ENCODE measurements around the gene TP53I11. TPM values are rescaled to one million over a fixed set of nuclear protein-coding genes. Genes with fewer than 3 reads are reported as not detected.

TP53I11 gene
- total and polyA plus RNA-seq, 2 donors (not counting 3 experiments of a cell fraction or from before 2014, with no cell fraction given): 31.5 to 79.4 TPM

DNA sequence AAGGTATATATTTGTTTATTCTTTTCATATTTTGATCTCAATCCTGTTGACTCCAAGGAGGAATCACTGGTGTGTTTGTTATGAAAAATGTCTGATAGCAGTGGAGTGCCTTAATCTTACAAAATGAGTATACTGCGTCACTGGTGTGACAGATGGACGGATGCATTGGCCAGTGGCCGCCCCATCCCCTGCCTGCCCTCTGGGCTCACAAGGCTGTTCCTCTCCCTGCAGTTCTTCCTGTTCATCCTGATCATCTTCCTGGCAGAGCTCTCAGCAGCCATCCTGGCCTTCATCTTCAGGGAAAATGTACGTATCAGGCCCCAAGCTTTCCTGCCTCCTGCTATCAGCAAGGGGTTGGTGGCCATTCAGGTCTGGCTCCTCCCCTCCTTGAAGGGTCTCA, 32.9 kb downstream of the TP53I11 start:
- Histone ChIP-seq H3K27me3 (ENCODE audit: control insufficient read depth in 2 of 2, insufficient read depth in 2 of 2, low read length in 2 of 2) (no peaks in the 10 kb centered on the region), H3K4me2 (ENCODE audit: insufficient read depth, low read length) (no peak overlapping the region), H3K4me1 (ENCODE audit: control insufficient read depth, extremely low read depth, insufficient read depth, low read length) (peaks cover 2% of the 10 kb centered on the region), H4K20me1 (replicated peaks; ENCODE audit: control insufficient read depth, extremely low read depth, insufficient read depth, low read length) (no peaks in the 10 kb centered on the region), H3K4me3 (replicated peaks in 1 of 3; ENCODE audit: insufficient read depth in 1 of 3, low read depth in 1 of 3, low read length in 3 of 3) (no peak overlapping the region), H3K9ac (replicated peaks; ENCODE audit: extremely low read depth, insufficient read depth, low read length) (no peak overlapping the region), H3K27ac (ENCODE audit: insufficient read depth, low read depth, low read length) (no peak overlapping the region), H3K9me1 (replicated peaks; ENCODE audit: control insufficient read depth, extremely low read depth, insufficient read depth, low read length) (no peaks in the 10 kb centered on the region), H2AFZ (ENCODE audit: low read depth, low read length) (no peak overlapping the region), H3K79me2 (ENCODE audit: control insufficient read depth, insufficient read depth, low read length) (no peaks in the 10 kb centered on the region), H3K36me3 (ENCODE audit: control insufficient read depth in 2 of 2, extremely low read depth in 1 of 2, insufficient read depth in 2 of 2, low read length in 2 of 2) (peaks cover 0 to 12% of the 10 kb centered on the region in 2 experiments), H3K9me3 (replicated peaks; ENCODE audit: control insufficient read depth, insufficient read depth, low read length) (no peaks in the 10 kb centered on the region)
- dilution Hi-C loops (cut with MboI; ENCODE audit: extremely low pct_ligation_motif_present, low sequenced_read_pairs) (no loop called here), intact Hi-C loops (cut with micrococcal nuclease) (no loop called here)
- BruUV-seq (replicated peaks): no TSS peak
- DNase-seq (ENCODE audit: low read depth, low spot score): no peak
- ChIA-PET CTCF (interaction anchor here (1.4 to 2.7 kb wide), 2 partner anchors 9 to 188 kb away, joined by 5 to 16 read pairs; no protein-coding TSS in a partner anchor), POLR2A (no interaction called here)
- no peak for FAIRE-seq
- TF ChIP-seq JUN (IDR thresholded peaks at IDR 0.05; ENCODE audit: borderline replicate concordance, insufficient read depth, insufficient read length, low read depth): no peak

DNA sequence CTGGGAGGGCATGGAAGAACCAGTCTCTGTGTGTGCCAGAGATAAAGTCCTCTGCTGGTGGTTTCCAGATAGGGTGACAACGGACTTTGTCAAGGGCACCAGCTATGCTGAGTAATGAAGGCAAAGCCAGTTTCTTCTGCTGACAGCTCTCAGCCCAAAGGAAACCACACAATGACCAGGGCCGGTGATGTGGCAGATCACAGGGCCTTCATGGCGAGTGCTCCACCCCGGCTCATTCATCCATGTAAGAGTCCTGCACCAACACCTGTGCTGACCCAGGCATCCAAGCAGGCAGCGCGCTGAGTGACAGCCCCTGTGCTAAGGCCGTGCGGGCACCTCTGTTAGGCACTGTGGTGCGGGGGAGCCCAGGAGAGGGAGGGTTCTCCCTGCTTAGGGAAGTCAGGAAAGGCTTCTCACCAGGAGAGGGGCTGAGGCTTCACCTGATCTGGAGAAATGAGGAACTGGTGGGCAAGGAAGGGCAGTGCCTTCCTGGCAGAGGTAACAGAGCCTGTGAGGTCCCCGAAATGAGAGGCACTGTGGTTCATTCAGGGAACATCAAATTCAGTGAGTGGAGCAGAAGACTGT, 33.8 kb downstream of the TP53I11 start:
- H3K9me3 ChIP-seq (replicated peaks; ENCODE audit: control insufficient read depth, insufficient read depth, low read length): no peaks in the 10 kb centered on the region
- no peak overlapping the region for H3K27ac ChIP-seq (ENCODE audit: insufficient read depth, low read depth, low read length)
- H3K9ac ChIP-seq (replicated peaks; ENCODE audit: extremely low read depth, insufficient read depth, low read length): no peak overlapping the region
- H2AFZ ChIP-seq (ENCODE audit: low read depth, low read length): no peak overlapping the region
- peaks cover 2% of the 10 kb centered on the region for H3K4me1 ChIP-seq (ENCODE audit: control insufficient read depth, extremely low read depth, insufficient read depth, low read length)
- H3K9me1 ChIP-seq (replicated peaks; ENCODE audit: control insufficient read depth, extremely low read depth, insufficient read depth, low read length): no peaks in the 10 kb centered on the region
- no peaks in the 10 kb centered on the region for H4K20me1 ChIP-seq (replicated peaks; ENCODE audit: control insufficient read depth, extremely low read depth, insufficient read depth, low read length)
- TF ChIP-seq, protein P1, sequence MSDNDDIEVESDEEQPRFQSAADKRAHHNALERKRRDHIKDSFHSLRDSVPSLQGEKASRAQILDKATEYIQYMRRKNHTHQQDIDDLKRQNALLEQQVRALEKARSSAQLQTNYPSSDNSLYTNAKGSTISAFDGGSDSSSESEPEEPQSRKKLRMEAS (IDR thresholded peaks at IDR 0.05; ENCODE audit: insufficient read depth, insufficient read length): no peak
- TF ChIP-seq MYC (IDR thresholded peaks at IDR 0.05; ENCODE audit: low read depth, low read length) (no peak), POLR2A (IDR thresholded peaks at IDR 0.05; ENCODE audit: low read depth, low read length) (no peak), POLR2AphosphoS5 (IDR thresholded peaks at IDR 0.05; ENCODE audit: insufficient read depth, low read depth, low read length) (no peak), FOS (IDR thresholded peaks at IDR 0.05; ENCODE audit: borderline replicate concordance, insufficient read depth, low read length) (no peak), GATA2 (IDR thresholded peaks at IDR 0.05; ENCODE audit: insufficient read depth, insufficient read length, low read depth, low read length) (no peak), EZH2 (IDR thresholded peaks at IDR 0.05; ENCODE audit: borderline replicate concordance, low read depth, low read length, severe bottlenecking) (no peak), JUN (IDR thresholded peaks at IDR 0.05; ENCODE audit: borderline replicate concordance, insufficient read depth, insufficient read length, low read depth) (no peak)
- TF ChIP-seq, protein P2, sequence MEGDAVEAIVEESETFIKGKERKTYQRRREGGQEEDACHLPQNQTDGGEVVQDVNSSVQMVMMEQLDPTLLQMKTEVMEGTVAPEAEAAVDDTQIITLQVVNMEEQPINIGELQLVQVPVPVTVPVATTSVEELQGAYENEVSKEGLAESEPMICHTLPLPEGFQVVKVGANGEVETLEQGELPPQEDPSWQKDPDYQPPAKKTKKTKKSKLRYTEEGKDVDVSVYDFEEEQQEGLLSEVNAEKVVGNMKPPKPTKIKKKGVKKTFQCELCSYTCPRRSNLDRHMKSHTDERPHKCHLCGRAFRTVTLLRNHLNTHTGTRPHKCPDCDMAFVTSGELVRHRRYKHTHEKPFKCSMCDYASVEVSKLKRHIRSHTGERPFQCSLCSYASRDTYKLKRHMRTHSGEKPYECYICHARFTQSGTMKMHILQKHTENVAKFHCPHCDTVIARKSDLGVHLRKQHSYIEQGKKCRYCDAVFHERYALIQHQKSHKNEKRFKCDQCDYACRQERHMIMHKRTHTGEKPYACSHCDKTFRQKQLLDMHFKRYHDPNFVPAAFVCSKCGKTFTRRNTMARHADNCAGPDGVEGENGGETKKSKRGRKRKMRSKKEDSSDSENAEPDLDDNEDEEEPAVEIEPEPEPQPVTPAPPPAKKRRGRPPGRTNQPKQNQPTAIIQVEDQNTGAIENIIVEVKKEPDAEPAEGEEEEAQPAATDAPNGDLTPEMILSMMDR (IDR thresholded peaks at IDR 0.05; ENCODE audit: extremely low read depth in 1 of 2, insufficient read depth in 1 of 2, low read depth in 1 of 2, low read length in 2 of 2): no peak
- DNase-seq (ENCODE audit: low read depth, low spot score): no peak
- ChIA-PET POLR2A (no interaction called here), CTCF (interaction anchor here (2.7 kb wide), 1 partner anchor 10 kb away, joined by 16 read pairs; no protein-coding TSS in a partner anchor)
- intact Hi-C loops (cut with micrococcal nuclease) (no loop called here), dilution Hi-C loops (cut with MboI; ENCODE audit: extremely low pct_ligation_motif_present, low sequenced_read_pairs) (no loop called here)
- H3K36me3 ChIP-seq (ENCODE audit: control insufficient read depth in 2 of 2, extremely low read depth in 1 of 2, insufficient read depth in 2 of 2, low read length in 2 of 2): peaks cover 0 to 12% of the 10 kb centered on the region in 2 experiments
- no peaks in the 10 kb centered on the region for H3K27me3 ChIP-seq (ENCODE audit: control insufficient read depth in 2 of 2, insufficient read depth in 2 of 2, low read length in 2 of 2)
- no peak overlapping the region for H3K4me3 ChIP-seq (replicated peaks in 1 of 3; ENCODE audit: insufficient read depth in 1 of 3, low read depth in 1 of 3, low read length in 3 of 3)
- H3K79me2 ChIP-seq (ENCODE audit: control insufficient read depth, insufficient read depth, low read length): no peaks in the 10 kb centered on the region
- no peak for FAIRE-seq
- BruUV-seq (replicated peaks): no TSS peak
- no peak overlapping the region for H3K4me2 ChIP-seq (ENCODE audit: insufficient read depth, low read length)

Measured in endothelial cell of umbilical vein (primary cell).